Upper lobe of left lung (tissue), 6 donors: ENCODE data around the gene NADK. TPM values are rescaled to one million over a fixed set of nuclear protein-coding genes. Genes with fewer than 3 reads are reported as not detected.
"Not testable (repeated sequence)": the region's sequence is repeated elsewhere in the genome, so short reads cannot be mapped to it uniquely, and the experiment has no call there.

Experiments used
- ATAC-seq, 2 donors: fragments of 200-7000 bp; cut with Tn5 transposase; one replicate each; pipeline ENCODE4 v1.9.1; 2022; ENCODE audit warnings: mild to moderate bottlenecking in 2 of 2, moderate library complexity in 2 of 2; ENCODE audit not compliant: low FRiP score in 2 of 2
- DNase-seq, 2 donors: peaks; one replicate each; pipeline ENCODE4 v3.0.0-alpha.2; 2019 to 2020
- H3K27ac ChIP-seq, 4 donors: fragments of 200-600 bp; sonication (generic); one replicate each; pipeline ENCODE4 v1.5.1; 2016 to 2019
- H3K27me3 ChIP-seq, 4 donors: fragments of 200-600 bp; sonication (generic); one replicate each; pipeline ENCODE4 v1.5.1; 2017 to 2019
- H3K36me3 ChIP-seq, 4 donors: fragments of 200-600 bp; sonication (generic); one replicate each; pipeline ENCODE4 v1.5.1; 2016 to 2019
- H3K4me1 ChIP-seq, 4 donors: fragments of 200-600 bp; sonication (generic); one replicate each; pipeline ENCODE4 v1.5.1; 2018 to 2019
- H3K4me3 ChIP-seq, 4 donors: fragments of 200-600 bp; sonication (generic); one replicate each; pipeline ENCODE4 v1.5.1; 2017 to 2019; ENCODE audit warnings: mild to moderate bottlenecking in 2 of 4, moderate library complexity in 1 of 4
- H3K9me3 ChIP-seq, 4 donors: fragments of 200-600 bp; sonication (generic); one replicate each; pipeline ENCODE4 v1.5.1; 2018 to 2019
- CTCF ChIP-seq, 6 experiments: fragments of 450-650 bp in 4 of 6; fragments of 200-600 bp in 2 of 6; sonication (generic) in 2 of 6; IDR thresholded peaks; one replicate each; pipeline ENCODE4 v1.5.1; 2016 to 2019; ENCODE audit warnings: antibody characterized with exemption in 6 of 6
- EP300 ChIP-seq, 4 donors: sonication (generic); formaldehyde crosslinking; IDR thresholded peaks; one replicate each; pipeline ENCODE4 v1.5.1; 2017; ENCODE audit warnings: antibody characterized with exemption in 4 of 4, control low read depth in 2 of 4
- POLR2A ChIP-seq, 4 donors: fragments of 450-650 bp; IDR thresholded peaks; one replicate each; pipeline ENCODE4 v1.5.1; 2016 to 2017; ENCODE audit warnings: antibody characterized with exemption in 4 of 4, mild to moderate bottlenecking in 2 of 4
- POLR2AphosphoS5 ChIP-seq, 2 donors: sonication (generic); formaldehyde crosslinking; IDR thresholded peaks; one replicate each; pipeline ENCODE4 v1.5.1; 2017; ENCODE audit warnings: antibody characterized with exemption in 2 of 2
- WGBS, 2 donors: methylation state at CpG; one replicate each; pipeline ENCODE4 v1.1.5; 2017 to 2018; 5-methylcytosine and 5-hydroxymethylcytosine counted together
- total RNA-seq, 6 donors: library from RNA; depleted of rRNA in 4 of 6; stranded (reverse); fragments of >200 nt in 4 of 6; gene quantifications; one replicate each; pipeline versions ENCODE4 v1.1.0 to v1.2.1, GENCODE V29; 2016 to 2021
- donor health status: DM: no; HTN: no; CAD: no; lungs with moderate emphysema.
- donor health status: DM: no; HTN: yes; CAD: no; lungs with severe emphysema.

Gene NADK
- total RNA-seq, 6 donors from 2014 or later = 85.0 to 279 (median 124) TPM

GRCh38 chr1:1721201-1721600 lies 57.1 kb downstream of the NADK start:
- Histone ChIP-seq H3K4me1 (peaks cover 0 to 3% (median 1%) of the 10 kb centered on the region in 4 donors), H3K36me3 (peaks cover 6 to 33% (median 15%) of the 10 kb centered on the region in 4 donors), H3K9me3 (no peaks in the 10 kb centered on the region), H3K27me3 (no peaks in the 10 kb centered on the region), H3K27ac (no peak overlapping the region), H3K4me3 (no peak overlapping the region)
- no peak for DNase-seq
- 76 to 82% methylated on average over 6 to 7 of the region's 7 CpGs for WGBS, 2 donors
- no peak for ATAC-seq
- TF ChIP-seq POLR2A (IDR thresholded peaks at IDR 0.05) (no peak), POLR2AphosphoS5 (IDR thresholded peaks at IDR 0.05) (no peak), EP300 (IDR thresholded peaks at IDR 0.05) (no peak), CTCF (IDR thresholded peaks at IDR 0.05) (no peak)

- H3K27ac ChIP-seq, H3K27me3 ChIP-seq, H3K4me3 ChIP-seq, DNase-seq, ATAC-seq, H3K9me3 ChIP-seq, H3K4me1 ChIP-seq: not testable (repeated sequence)
- peaks cover 0 to 33% (median 14%) of the 10 kb centered on the region in 4 donors for H3K36me3 ChIP-seq
- WGBS, 2 donors = 84 to 89% methylated on average over 10 to 11 of the region's 18 CpGs
Observed at GRCh38 chr1:1715109-1715883, 63.0 kb downstream of the NADK start.

DNA sequence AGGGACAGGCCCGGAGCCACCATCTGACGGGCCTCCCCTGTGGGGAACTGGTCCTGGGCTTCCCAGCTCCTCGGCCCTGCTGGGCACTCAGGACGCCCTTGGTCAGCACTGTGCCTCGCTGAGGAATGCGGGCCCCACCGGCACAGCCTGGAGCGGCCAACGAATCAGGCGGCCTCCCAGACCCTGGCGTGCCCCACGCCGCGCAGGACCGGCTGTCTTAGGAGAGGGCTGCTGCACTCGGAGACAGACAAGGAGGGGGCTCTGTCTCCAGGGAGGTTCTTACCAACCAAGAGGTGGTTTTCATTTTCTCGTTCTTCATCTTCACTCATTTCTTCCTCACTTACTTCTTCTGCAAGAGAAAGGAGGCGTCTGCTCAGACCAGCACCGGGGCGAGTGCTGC lies 70.4 kb downstream of the NADK start:
- peaks cover 4 to 37% (median 26%) of the 10 kb centered on the region in 4 donors for H3K36me3 ChIP-seq
- H3K4me3 ChIP-seq, H3K4me1 ChIP-seq, H3K27me3 ChIP-seq, H3K27ac ChIP-seq, H3K9me3 ChIP-seq, ATAC-seq: not testable (repeated sequence)
- DNase-seq = peak in 1 of 2 donors; percentile 60
- WGBS, 2 donors = 100% methylated on average over 6 of the region's 20 CpGs; no CpG with 5 or more reads in 1 of the 2 donors

DNA sequence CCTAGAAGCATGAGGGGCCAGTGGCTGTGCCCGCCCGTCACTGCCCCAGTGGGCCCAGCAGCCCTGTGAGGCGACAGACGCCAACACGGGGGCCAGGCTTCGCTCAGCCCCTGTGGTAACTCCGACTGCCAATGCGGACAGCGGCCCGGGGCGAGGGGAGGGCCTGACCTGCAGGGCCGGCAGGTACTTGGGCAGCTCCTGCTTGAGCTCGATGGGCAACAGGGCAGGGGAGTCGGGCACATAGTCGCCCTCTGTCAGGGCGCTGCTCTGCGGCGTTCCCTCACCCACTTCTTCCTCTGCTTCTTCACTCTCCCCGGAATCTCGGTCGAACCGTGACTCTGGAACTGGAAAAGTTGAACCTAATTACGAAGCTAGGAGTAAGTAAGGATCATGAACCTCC lies 71.0 kb downstream of the NADK start:
- DNase-seq = peak in 1 of 2 donors; percentile 73
- H3K4me3 ChIP-seq, H3K27ac ChIP-seq, H3K4me1 ChIP-seq, ATAC-seq, H3K27me3 ChIP-seq, H3K9me3 ChIP-seq: not testable (repeated sequence)
- peaks cover 4 to 37% (median 26%) of the 10 kb centered on the region in 4 donors for H3K36me3 ChIP-seq
- 90% methylated on average over 2 of the region's 23 CpGs; no CpG with 5 or more reads in 1 of the 2 donors for WGBS, 2 donors

GRCh38 chr1:1705623-1706022 lies 72.6 kb downstream of the NADK start:
- peaks cover 4 to 37% (median 26%) of the 10 kb centered on the region in 4 donors for H3K36me3 ChIP-seq
- not testable (repeated sequence) for H3K4me3 ChIP-seq, H3K4me1 ChIP-seq, H3K9me3 ChIP-seq, ATAC-seq, DNase-seq, H3K27me3 ChIP-seq, H3K27ac ChIP-seq
- WGBS, 2 donors = 84% methylated on average over 5 of the region's 10 CpGs; no CpG with 5 or more reads in 1 of the 2 donors

GRCh38 chr1:1704284-1704957 lies 73.8 kb downstream of the NADK start:
- not testable (repeated sequence) for ATAC-seq, H3K27me3 ChIP-seq, H3K9me3 ChIP-seq, H3K4me3 ChIP-seq, H3K27ac ChIP-seq, H3K4me1 ChIP-seq
- peaks cover 4 to 37% (median 26%) of the 10 kb centered on the region in 4 donors for H3K36me3 ChIP-seq
- peak in 1 of 2 donors; percentile 68 for DNase-seq
- 86 to 94% methylated on average over 10 to 17 of the region's 27 CpGs for WGBS, 2 donors

DNA sequence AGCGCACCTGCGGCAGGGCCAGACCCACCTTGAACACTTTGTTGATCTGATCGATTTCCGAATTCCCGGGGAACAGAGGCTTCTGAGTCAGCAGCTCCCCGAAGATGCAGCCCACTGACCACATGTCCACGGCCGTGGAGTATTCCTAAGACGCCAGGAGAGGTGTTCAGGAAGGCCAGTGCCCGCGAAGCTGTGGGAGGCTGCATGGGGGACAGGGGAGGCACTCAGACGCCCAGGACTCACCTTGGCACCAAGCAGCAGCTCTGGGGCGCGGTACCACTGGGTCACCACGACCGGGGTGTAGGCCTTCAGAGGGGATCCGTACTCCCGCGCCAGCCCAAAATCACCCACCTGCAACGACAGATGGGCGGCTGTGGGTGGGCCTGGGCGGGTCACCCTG lies 74.5 kb downstream of the NADK start:
- ATAC-seq (no peak), DNase-seq (peak in 1 of 2 donors; percentile 66)
- no peaks in the 10 kb centered on the region for H3K4me1 ChIP-seq
- H3K9me3 ChIP-seq = no peaks in the 10 kb centered on the region
- H3K27me3 ChIP-seq = no peaks in the 10 kb centered on the region
- peaks cover 4 to 37% (median 26%) of the 10 kb centered on the region in 4 donors for H3K36me3 ChIP-seq
- 93 to 95% methylated on average over 8 to 21 of the region's 22 CpGs for WGBS, 2 donors
- TF ChIP-seq POLR2AphosphoS5 (IDR thresholded peaks at IDR 0.05) (no peak), EP300 (IDR thresholded peaks at IDR 0.05) (no peak), POLR2A (IDR thresholded peaks at IDR 0.05) (no peak), CTCF (IDR thresholded peaks at IDR 0.05) (no peak)
- H3K27ac ChIP-seq = no peak overlapping the region
- no peak overlapping the region for H3K4me3 ChIP-seq

GRCh38 chr1:1702506-1702905 lies 75.8 kb downstream of the NADK start:
- H3K27me3 ChIP-seq, H3K27ac ChIP-seq, H3K4me1 ChIP-seq, DNase-seq, H3K4me3 ChIP-seq, H3K9me3 ChIP-seq, ATAC-seq: not testable (repeated sequence)
- H3K36me3 ChIP-seq = peaks cover 4 to 33% (median 23%) of the 10 kb centered on the region in 4 donors
- 90 to 93% methylated on average over 8 to 13 of the region's 18 CpGs for WGBS, 2 donors
